MM.1S (cell line): ENCODE measurements around the gene CALY.

Experiments
- EZH2 ChIP-seq: fragments of 300-600 bp; sonication (generic); optimal IDR thresholded peaks from 2 replicates; pipeline ENCODE3; 2017; ENCODE audit warnings: low read depth, mild to moderate bottlenecking, antibody characterized with exemption, low read length, mixed read lengths
- EZH2phosphoT487 ChIP-seq: fragments of 300-600 bp; sonication (generic); IDR thresholded peaks from 2 replicates; pipeline ENCODE4 v1.6.1; 2018; ENCODE audit warnings: antibody characterized with exemption, low read length
- TF ChIP-seq, protein P1 (sequence below): fragments of 300-600 bp; sonication (generic); IDR thresholded peaks from 2 replicates; pipeline ENCODE4 v1.5.1; 2016; ENCODE audit warnings: antibody characterized with exemption, low read length, mixed read lengths

DNA sequence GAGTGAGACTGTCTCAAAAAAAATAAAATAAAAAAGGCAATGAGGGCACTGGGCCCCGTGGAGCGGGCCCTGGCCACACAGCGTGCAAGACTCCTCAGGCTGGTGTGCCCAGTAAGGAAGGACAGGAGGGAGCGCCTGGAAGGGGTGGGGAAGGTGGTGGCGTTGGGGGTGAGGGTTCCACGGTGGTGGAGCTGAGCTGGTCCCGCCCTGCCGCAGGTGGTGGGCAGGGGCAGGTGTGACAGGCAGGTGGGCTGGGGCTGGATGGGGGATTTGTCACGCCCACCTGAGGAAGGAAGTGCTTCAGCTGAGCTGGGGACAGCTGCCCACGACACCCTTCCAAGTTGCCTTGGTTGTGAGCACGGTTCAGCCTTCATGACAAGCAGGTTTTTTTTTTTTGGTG lies 9.7 kb upstream of the CALY start:
- TF ChIP-seq, protein P1, sequence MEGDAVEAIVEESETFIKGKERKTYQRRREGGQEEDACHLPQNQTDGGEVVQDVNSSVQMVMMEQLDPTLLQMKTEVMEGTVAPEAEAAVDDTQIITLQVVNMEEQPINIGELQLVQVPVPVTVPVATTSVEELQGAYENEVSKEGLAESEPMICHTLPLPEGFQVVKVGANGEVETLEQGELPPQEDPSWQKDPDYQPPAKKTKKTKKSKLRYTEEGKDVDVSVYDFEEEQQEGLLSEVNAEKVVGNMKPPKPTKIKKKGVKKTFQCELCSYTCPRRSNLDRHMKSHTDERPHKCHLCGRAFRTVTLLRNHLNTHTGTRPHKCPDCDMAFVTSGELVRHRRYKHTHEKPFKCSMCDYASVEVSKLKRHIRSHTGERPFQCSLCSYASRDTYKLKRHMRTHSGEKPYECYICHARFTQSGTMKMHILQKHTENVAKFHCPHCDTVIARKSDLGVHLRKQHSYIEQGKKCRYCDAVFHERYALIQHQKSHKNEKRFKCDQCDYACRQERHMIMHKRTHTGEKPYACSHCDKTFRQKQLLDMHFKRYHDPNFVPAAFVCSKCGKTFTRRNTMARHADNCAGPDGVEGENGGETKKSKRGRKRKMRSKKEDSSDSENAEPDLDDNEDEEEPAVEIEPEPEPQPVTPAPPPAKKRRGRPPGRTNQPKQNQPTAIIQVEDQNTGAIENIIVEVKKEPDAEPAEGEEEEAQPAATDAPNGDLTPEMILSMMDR = no peak
- no peak for TF ChIP-seq EZH2phosphoT487
- TF ChIP-seq EZH2 = no peak
